Endothelial cell of hepatic sinusoid (primary cell): Measurements from ENCODE around the gene UBE2L5.

Experiments used
- in situ Hi-C: cut with HindIII; loops from 2 replicates; pipeline ENCODE4 v1.10.0; 2017; ENCODE audit warnings: low sequenced_read_pairs

UBE2L5 gene

DNA sequence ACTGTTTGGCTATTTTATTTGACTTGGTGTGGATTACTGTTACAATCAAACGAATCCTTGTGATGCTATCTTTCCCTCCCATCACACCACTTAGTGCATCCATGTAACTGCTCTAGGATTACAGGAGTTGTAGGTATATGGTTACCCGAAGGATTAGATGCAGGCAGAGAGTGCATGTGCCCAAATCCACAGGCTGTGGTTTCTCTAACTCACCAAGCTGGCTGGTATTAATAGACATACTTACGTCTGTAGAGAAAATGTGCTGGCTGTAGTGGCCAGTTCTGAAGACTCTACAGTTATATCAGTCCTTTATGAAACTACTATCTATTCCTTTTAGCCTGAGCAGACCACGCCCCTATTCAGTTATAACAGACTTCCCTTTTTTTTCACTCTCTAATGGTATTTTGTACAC is 44.6 kb downstream of the UBE2L5 start:
- in situ Hi-C loops, result no loop called here

DNA sequence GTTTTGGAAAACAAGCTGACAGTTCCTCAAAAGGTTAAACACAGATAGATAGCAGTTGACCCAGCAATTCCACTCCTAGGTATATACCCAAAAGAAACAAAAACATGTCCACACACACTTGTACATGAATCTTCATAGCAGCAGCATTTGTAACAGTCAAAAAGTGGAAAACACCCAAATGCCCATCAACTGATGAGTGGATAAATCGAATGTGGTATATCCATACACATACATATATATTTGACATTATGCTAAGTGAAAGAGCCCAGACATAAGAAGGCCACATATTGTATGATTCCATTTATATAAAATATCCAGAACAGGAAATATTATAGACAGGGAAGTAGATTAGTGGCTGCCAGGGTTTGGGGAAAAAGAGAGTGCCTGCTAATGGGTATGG is 51.4 kb downstream of the UBE2L5 start:
- in situ Hi-C loops, result no loop called here

DNA sequence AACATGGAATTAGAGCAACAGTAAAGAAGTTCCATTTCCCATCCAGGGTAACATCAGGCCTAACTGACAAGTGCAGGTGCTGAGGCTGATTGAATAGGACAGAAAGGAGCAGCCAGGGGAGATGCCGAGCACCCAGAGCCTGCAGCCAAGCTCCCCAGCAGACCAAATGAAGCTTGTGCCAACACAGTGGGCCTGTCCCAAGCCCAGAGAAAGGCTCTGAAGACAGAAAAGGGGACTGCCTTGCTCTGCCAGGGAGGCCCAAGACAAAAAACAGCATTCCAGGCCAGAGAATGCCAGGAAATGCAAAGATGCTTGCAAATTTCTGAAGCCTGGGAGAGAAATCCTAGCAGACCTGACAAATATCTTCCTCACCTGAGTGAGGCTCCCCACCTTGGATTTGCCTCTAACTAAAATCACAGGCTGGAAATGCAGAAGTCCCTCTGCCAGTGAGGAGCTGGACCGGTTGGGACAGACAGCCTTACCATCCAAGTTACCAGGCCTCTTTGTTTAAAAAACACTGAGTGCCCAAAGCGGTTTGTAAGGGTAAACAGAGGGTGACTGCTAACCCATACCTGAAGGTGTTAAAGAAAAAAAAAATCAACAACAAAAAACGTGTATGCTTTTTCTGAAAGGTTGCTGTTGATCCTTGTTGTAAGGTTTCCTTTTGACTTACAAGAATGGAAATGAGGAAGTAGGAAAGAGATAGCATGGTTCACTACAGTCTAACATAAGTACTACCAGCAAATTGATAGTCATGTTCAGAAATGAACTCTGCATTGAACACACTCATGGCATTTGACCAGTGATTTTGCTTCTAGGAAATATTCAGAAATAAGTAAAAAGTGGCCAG is 55.3 kb downstream of the UBE2L5 start:
- in situ Hi-C loops, result loop anchor here (5.0 to 25.0 kb wide), 2 partner anchors 90 to 310 kb away; no protein-coding TSS in a partner anchor
